Peyer's patch (tissue), 4 donors: ENCODE measurements around the gene MMP3. TPM values are rescaled to one million over a fixed set of nuclear protein-coding genes. Genes with fewer than 3 reads are reported as not detected.

Source experiments
- DNase-seq, 3 donors: peaks; one replicate each; pipeline ENCODE4 v3.0.0-alpha.2; 2017 to 2019
- H3K27ac ChIP-seq, 4 donors: fragments of 200-600 bp; sonication (generic); one replicate each; pipeline ENCODE4 v1.5.1; 2016 to 2019
- H3K27me3 ChIP-seq, 2 donors: fragments of 200-600 bp; sonication (generic); one replicate each; pipeline ENCODE4 v1.5.1; 2019
- H3K36me3 ChIP-seq, 3 donors: fragments of 200-600 bp; sonication (generic); one replicate each; pipeline ENCODE4 v1.5.1; 2016 to 2019
- H3K4me1 ChIP-seq, 4 donors: fragments of 200-600 bp; sonication (generic); one replicate each; pipeline ENCODE4 v1.5.1; 2016 to 2019
- H3K4me3 ChIP-seq, 4 donors: fragments of 200-600 bp; sonication (generic); 1 replicate in 3 of 4; 2 replicates in 1 of 4; pipeline ENCODE4 v1.5.1; 2016 to 2019; ENCODE audit warnings: mild to moderate bottlenecking in 1 of 4
- H3K9me3 ChIP-seq, 4 donors: fragments of 200-600 bp; sonication (generic); one replicate each; pipeline ENCODE4 v1.5.1; 2016 to 2019; ENCODE audit warnings: mild to moderate bottlenecking in 1 of 4
- CTCF ChIP-seq, 6 experiments: fragments of 450-650 bp in 4 of 6; fragments of 200-600 bp in 2 of 6; sonication (generic) in 1 of 6; IDR thresholded peaks; one replicate each; pipeline ENCODE4 v1.5.1; 2017 to 2019; ENCODE audit warnings: antibody characterized with exemption in 6 of 6, mild to moderate bottlenecking in 3 of 6, moderate library complexity in 1 of 6
- POLR2A ChIP-seq, 2 donors: fragments of 450-650 bp; IDR thresholded peaks; one replicate each; pipeline ENCODE4 v1.5.1; 2017; ENCODE audit warnings: antibody characterized with exemption in 2 of 2, mild to moderate bottlenecking in 2 of 2, moderate library complexity in 2 of 2
- total RNA-seq, 4 donors: library from RNA; depleted of rRNA; stranded (reverse); fragments of >200 nt; gene quantifications; one replicate each; pipeline ENCODE4 v1.1.0, GENCODE V29; 2016

MMP3 gene
- total RNA-seq, 4 donors from 2014 or later, result 1.5 to 1.8 TPM; not detected in 2

GRCh38 chr11:102842930-102843329, 479 bp downstream of the MMP3 start:
- Histone ChIP-seq H3K27ac (no peak overlapping the region), H3K36me3 (no peaks in the 10 kb centered on the region), H3K4me3 (no peak overlapping the region), H3K9me3 (no peaks in the 10 kb centered on the region), H3K4me1 (no peaks in the 10 kb centered on the region), H3K27me3 (no peaks in the 10 kb centered on the region)
- DNase-seq, result no peak
- no peak for TF ChIP-seq CTCF (IDR thresholded peaks at IDR 0.05)
- TF ChIP-seq POLR2A (IDR thresholded peaks at IDR 0.05), result no peak

GRCh38 chr11:102840018-102840417, 3.4 kb downstream of the MMP3 start:
- H3K27ac ChIP-seq, result no peak overlapping the region
- no peaks in the 10 kb centered on the region for H3K9me3 ChIP-seq
- no peak for TF ChIP-seq CTCF (IDR thresholded peaks at IDR 0.05)
- TF ChIP-seq POLR2A (IDR thresholded peaks at IDR 0.05), result no peak

GRCh38 chr11:102837646-102838045, 5.8 kb downstream of the MMP3 start:
- TF ChIP-seq CTCF (IDR thresholded peaks at IDR 0.05) (no peak), POLR2A (IDR thresholded peaks at IDR 0.05) (no peak)
- Histone ChIP-seq H3K4me1 (peaks cover 0 to 6% (median 0%) of the 10 kb centered on the region in 4 donors), H3K36me3 (no peaks in the 10 kb centered on the region), H3K4me3 (no peak overlapping the region), H3K9me3 (no peaks in the 10 kb centered on the region), H3K27me3 (no peaks in the 10 kb centered on the region), H3K27ac (no peak overlapping the region)
- DNase-seq, result no peak

More at GRCh38 chr11:102840018-102840417, 3.4 kb downstream of the MMP3 start:
- Histone ChIP-seq H3K27me3 (no peaks in the 10 kb centered on the region), H3K4me3 (no peak overlapping the region), H3K36me3 (no peaks in the 10 kb centered on the region), H3K4me1 (peaks cover 0 to 6% (median 0%) of the 10 kb centered on the region in 4 donors)
- DNase-seq, result no peak

GRCh38 chr11:102837156-102837555, 6.3 kb downstream of the MMP3 start:
- Histone ChIP-seq H3K27ac (no peak overlapping the region), H3K27me3 (no peaks in the 10 kb centered on the region), H3K4me1 (peaks cover 0 to 6% (median 0%) of the 10 kb centered on the region in 4 donors), H3K4me3 (no peak overlapping the region), H3K36me3 (no peaks in the 10 kb centered on the region), H3K9me3 (no peaks in the 10 kb centered on the region)
- no peak for DNase-seq
- TF ChIP-seq POLR2A (IDR thresholded peaks at IDR 0.05), result no peak
- TF ChIP-seq CTCF (IDR thresholded peaks at IDR 0.05), result no peak

- Histone ChIP-seq H3K27ac (no peak overlapping the region), H3K4me3 (no peak overlapping the region), H3K9me3 (no peaks in the 10 kb centered on the region), H3K27me3 (no peaks in the 10 kb centered on the region), H3K4me1 (peaks cover 0 to 6% (median 0%) of the 10 kb centered on the region in 4 donors), H3K36me3 (no peaks in the 10 kb centered on the region)
- no peak for DNase-seq
- TF ChIP-seq POLR2A (IDR thresholded peaks at IDR 0.05) (no peak), CTCF (IDR thresholded peaks at IDR 0.05) (no peak)
Measured at GRCh38 chr11:102836290-102836875, 7.0 kb downstream of the MMP3 start.
